ENCODE measurements around the gene ZNF860.
"Not testable (repeated sequence)": the region's sequence is repeated elsewhere in the genome, so short reads cannot be mapped to it uniquely, and the experiment has no call there.

Gene ZNF860

GRCh38 chr3:31962801-31963205 lies 18.7 kb upstream of the ZNF860 start:
- DNase-seq = no peak

- no peak for DNase-seq
These were observed 14.5 kb upstream of the ZNF860 start for GRCh38 chr3:31966978-31967591.

GRCh38 chr3:31967592-31967991 lies 14.0 kb upstream of the ZNF860 start:
- no peak for DNase-seq

GRCh38 chr3:31968369-31968926 lies 13.1 kb upstream of the ZNF860 start:
- no peak for DNase-seq

- DNase-seq = no peak
These were observed 12.6 kb upstream of the ZNF860 start for GRCh38 chr3:31968927-31969418.

- no peak for DNase-seq
These were observed 9.9 kb upstream of the ZNF860 start for GRCh38 chr3:31971607-31972006.

DNA sequence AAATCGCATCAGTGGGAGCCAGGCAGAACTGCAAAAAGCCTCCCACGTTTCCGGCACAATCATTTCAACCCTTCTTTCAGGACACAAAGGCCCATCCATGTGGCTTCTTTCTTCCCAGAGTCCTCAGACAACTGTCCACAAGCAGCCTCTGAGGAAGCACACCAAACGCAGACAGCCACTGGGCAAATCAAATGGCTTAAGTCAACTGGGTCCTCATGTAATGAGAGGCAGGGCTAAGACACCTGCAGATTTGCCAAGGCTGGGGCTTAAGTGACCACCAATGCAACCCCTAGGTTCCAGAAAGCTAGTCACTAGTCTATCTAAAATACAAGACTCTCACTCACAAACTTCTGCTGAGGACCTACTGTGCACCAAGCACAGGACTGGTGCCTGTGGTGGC lies 8.5 kb upstream of the ZNF860 start:
- no peak for DNase-seq

DNA sequence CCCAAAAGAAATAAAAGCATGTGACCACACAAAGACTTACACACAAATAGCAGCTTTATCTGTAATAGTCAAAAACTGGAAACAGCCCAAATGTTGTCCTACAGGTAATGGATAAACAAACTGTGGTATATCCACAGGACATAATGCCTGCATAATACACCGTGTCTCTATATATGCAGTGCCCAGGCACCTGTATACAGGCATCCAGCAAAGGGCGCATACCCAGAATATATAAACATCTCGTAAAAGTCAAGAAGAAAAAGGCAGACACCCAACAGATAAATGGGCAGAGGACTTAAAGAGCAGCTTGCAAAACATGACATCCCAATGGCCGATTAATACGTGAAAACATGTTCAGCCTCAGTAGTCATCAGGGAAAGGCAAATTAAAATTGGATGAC lies 7.7 kb upstream of the ZNF860 start:
- no peak for DNase-seq

GRCh38 chr3:31974471-31974870 lies 7.1 kb upstream of the ZNF860 start:
- no peak for DNase-seq

GRCh38 chr3:31974964-31975363 lies 6.6 kb upstream of the ZNF860 start:
- no peak for DNase-seq

DNA sequence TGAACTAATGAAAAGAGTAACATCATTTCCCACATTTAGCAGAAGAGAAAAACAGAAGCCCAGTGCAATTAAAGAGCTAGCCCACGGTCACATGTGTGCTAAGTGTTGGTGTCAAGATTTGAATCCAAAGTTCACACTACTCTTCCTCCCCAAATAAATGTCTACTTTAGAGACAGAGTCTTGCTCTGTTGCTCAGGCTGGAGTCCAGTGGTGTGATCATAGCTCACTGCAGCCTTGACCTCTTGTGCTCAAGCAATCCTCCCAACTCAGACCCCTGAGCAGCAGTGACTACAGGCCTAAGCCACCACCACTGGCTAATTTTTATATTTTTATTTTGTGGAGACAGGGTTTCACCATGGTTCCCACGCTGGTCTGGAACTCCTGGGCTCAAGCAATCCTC lies 5.2 kb upstream of the ZNF860 start:
- no peak for DNase-seq

- no peak for DNase-seq
These were observed 3.8 kb upstream of the ZNF860 start for GRCh38 chr3:31977736-31978135.

GRCh38 chr3:31978553-31978952 lies 3.0 kb upstream of the ZNF860 start:
- DNase-seq = no peak

DNA sequence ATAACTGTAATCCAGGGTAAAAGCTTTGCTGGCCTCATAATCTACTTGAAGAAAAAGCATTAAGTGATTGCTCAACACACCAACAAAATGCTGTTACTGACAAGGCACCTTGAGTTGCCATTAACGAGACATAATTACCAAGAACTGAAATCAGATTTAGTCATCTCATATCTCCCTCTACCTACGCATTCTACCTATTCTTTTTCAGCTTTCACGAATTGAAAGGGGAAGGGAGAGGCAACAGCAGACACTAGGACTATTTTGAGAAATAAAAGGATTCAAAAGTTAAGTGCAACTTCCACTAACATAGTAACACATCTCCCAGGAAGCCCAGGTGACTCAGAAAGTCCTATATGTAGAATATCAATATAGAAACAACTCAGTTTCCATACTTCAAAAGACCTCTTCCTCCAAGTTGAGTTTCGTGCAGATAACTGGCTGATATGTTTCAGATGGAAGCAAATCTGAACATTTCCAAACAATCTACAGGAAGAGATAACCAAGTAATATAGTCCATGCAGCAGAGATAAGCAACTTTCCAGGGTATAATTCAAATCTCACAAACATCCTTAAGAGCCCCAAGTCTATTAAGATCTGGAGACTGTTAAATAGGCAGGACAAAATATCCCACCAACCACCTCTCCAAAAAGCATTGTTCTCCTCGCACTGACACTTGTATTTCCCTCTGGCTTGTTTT lies 2.4 kb upstream of the ZNF860 start:
- no peak for DNase-seq

DNA sequence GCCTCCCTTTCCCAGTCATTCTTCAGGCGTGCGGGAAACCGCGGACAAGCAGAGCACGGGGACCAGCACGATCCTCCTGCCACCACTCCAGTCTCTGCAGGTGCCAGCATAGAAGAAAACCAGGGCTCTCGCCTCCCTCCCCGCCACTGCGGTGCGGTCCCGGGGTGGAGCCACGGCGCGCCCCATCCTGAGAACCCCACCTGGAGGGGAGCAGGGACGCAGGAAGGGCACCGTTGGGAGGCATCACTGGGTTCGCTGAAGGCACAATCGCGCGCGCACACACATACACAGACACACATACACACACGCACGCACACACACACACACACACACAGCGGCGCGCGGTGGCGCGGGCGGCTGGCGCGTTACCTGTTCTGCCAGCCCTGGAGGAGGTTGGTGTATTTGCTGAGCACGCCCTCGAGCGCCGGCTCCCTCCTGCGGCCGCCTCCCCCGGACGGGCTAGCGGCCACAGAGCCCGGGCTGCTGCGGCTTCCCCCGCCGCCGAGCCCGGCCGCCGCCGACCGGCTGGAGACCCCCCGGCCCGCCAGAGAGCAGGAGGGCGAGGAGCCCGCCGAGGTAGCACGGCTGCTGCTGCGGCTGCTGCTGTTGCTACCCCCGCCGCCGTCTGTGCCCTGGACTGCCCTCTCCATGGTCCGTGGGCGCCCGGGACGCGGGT lies 882 bp upstream of the ZNF860 start:
- no peak for DNase-seq

DNA sequence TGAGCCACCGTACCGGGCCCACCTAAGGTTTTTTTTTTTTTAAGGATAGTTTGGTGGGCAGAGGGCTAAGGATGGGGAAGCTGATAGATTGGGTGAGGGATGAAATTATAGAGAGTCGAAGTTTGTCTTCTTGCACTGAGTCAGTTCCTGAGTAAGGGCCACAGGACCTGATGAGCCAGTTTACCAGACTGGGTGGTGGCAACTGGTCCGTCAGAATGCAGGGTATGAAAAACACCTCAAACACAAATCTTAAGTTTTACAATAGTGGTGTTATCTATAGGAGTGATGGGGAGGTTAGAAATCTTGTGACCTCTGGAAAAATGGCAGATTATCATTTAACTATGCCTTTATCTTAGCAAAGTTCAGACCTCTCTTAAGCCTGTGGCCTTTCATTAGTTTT lies 2.8 kb downstream of the ZNF860 start:
- no peak for DNase-seq

DNA sequence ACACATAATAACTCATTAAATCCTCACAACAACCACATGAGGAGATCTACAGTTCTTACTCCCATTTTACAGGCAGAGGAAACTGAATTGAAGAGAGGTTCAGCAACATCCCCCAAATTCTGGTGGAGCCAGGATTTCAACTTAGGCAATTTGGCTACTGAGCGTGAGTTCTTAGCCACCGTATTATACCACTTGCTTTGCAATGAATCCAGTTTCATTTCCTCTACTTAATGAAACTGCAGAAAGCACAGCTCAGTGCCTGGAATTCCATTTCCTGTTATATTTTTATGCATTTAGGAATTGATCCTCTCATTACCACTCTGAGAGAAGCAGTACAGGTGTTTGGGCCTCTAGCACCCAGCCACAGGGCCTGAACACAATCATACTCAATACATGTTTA lies 4.3 kb downstream of the ZNF860 start:
- no peak for DNase-seq

- no peak for DNase-seq
These were observed 6.7 kb downstream of the ZNF860 start for GRCh38 chr3:31988271-31988670.

DNA sequence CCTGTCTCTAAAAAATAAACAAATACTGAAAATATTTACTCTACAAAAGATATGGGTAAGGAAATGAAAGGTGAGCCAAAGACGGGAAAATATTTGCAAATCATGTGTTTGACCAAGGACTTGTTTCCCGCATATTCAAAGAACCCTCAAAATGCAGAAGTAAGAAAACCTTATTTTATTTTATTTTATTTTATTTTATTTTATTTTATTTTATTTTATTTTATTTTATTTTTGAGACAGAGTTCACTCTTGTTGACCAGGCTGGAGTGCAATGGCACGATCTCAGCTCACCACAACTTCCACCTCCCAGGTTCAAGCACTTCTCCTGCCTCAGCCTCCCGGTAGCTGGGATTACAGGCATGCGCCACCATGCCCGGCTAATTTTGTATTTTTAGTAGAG lies 11.4 kb downstream of the ZNF860 start:
- not testable (repeated sequence) for DNase-seq

GRCh38 chr3:31993843-31994242 lies 12.3 kb downstream of the ZNF860 start:
- no peak for DNase-seq

DNA sequence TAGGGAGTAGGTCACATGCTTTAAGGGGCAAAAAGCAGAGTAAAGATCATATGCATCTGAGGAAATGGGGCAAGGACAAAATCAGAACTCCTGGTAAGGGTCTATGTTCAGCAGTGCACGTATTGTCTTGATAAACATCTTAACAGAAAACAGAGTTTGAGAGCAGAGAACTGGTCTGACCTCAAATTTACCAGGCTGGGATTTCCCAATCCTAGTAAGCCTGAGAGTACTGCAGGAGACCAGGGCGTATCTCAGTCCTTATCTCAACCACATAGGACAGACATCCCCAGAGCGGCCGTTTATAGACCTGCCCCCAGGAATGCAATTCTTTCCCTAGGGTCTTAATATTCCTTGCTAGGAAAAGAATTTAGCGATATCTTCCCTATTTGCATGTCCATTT lies 13.5 kb downstream of the ZNF860 start:
- not testable (repeated sequence) for DNase-seq

GRCh38 chr3:31996195-31996594 lies 14.6 kb downstream of the ZNF860 start:
- no peak for DNase-seq

DNA sequence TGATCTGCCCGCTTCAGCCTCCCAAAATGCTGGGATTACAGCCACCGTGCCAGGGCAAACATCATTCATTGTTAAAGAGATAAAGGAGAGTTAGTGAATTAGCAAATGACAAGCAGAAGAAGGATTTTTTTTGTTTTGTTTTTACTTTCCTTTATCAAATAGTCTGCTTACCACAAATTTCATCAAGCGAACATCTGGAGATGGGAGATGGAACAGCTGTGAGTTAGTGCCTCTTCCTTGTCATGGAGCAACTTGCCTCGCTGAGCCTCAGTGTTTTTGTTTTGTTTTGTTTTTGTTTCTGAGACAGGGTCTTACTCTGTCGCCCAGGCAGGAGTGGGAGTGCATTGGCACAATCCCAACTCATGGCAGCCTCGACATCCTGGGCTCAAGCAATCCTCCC lies 15.9 kb downstream of the ZNF860 start:
- no peak for DNase-seq

DNA sequence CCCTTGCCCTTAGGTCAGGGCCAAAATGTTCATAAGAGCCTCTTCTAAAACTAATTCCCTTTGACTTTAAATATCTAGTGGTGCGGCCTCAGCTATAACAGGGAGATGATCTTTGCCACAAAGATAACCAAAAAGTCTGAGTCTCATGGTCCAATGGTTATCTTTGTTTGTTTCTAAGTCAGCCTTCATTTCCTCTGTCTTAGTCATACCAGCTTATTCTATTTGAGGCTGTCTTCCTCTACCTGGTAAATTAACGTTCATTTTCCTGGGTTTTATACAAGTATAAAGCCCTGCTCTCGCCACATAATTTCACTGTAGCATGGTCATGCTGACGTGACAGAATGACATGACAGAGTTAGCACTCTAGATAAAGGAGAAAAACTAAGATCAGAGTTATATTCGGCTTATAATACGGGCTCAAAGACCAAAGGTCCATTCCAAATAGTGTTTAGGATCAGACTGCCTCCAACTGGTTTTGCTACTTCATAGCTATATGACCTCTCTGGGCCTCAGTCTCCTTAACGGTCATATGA lies 18.4 kb downstream of the ZNF860 start:
- DNase-seq = no peak
